Measurements from ENCODE around the gene SLC7A1.

DNA sequence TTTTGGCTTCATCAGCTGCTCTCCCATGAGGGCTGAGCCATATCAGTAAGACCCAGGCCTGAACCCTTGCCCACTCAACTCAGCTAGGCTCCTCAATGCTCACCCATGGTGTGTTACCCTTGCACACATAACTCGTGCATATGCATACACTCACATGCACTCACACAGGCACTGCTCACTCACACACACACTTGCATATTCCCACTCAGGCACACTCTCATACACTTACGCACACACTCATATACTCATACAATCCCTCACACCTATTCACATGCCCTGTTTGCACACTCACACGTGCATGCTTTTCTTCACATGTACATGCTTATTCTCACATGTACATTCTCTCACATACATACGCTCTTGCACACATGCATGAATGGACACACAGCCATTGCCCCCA is 93.8 kb downstream of the SLC7A1 start:
- TF ChIP-seq GATA2 (IDR thresholded peaks at IDR 0.05; ENCODE audit: low read depth, low read length) (no peak), GATA3 (IDR thresholded peaks at IDR 0.05; ENCODE audit: low read depth, low read length) (no peak)

Measured in SH-SY5Y (cell line).